Tibial nerve (tissue), 4 donors: ENCODE results near the gene STAT4. TPM values are rescaled to one million over a fixed set of nuclear protein-coding genes. Genes with fewer than 3 reads are reported as not detected.

Source experiments
- DNase-seq, 2 donors: peaks; one replicate each; pipeline ENCODE4 v3.0.0-alpha.2; 2019; ENCODE audit warnings: low spot score in 2 of 2
- H3K27ac ChIP-seq, 4 donors: fragments of 200-600 bp; sonication (generic) in 3 of 4; one replicate each; pipeline ENCODE4 v1.5.1; 2017 to 2019; ENCODE audit warnings: mild to moderate bottlenecking in 1 of 4
- H3K27me3 ChIP-seq, 2 donors: fragments of 200-600 bp; sonication (generic) in 1 of 2; one replicate each; pipeline versions ENCODE4 v1.5.1 to v1.6.0; 2017 to 2019
- H3K36me3 ChIP-seq, 3 donors: fragments of 200-600 bp; sonication (generic); one replicate each; pipeline ENCODE4 v1.5.1; 2018 to 2019
- H3K4me1 ChIP-seq, 4 donors: fragments of 200-600 bp; sonication (generic) in 3 of 4; one replicate each; pipeline ENCODE4 v1.5.1; 2017 to 2019
- H3K4me3 ChIP-seq, 4 donors: fragments of 200-600 bp; sonication (generic) in 3 of 4; one replicate each; pipeline ENCODE4 v1.5.1; 2017 to 2019; ENCODE audit warnings: mild to moderate bottlenecking in 1 of 4, moderate library complexity in 1 of 4
- H3K9me3 ChIP-seq, 4 donors: fragments of 200-600 bp; sonication (generic) in 3 of 4; one replicate each; pipeline ENCODE4 v1.5.1; 2017 to 2019
- EP300 ChIP-seq, 2 donors: sonication (generic); formaldehyde crosslinking; IDR thresholded peaks; one replicate each; pipeline ENCODE4 v1.6.1; 2017; ENCODE audit warnings: antibody characterized with exemption in 2 of 2, mild to moderate bottlenecking in 1 of 2
- POLR2A ChIP-seq, 2 donors: fragments of 450-650 bp; IDR thresholded peaks; one replicate each; pipeline ENCODE4 v1.6.1; 2017; ENCODE audit warnings: antibody characterized with exemption in 2 of 2, mild to moderate bottlenecking in 2 of 2, moderate library complexity in 2 of 2
- WGBS, 2 donors: methylation state at CpG; one replicate each; pipeline ENCODE4 v1.1.5; 2018; 5-methylcytosine and 5-hydroxymethylcytosine counted together
- total RNA-seq, 4 donors: library from RNA; depleted of rRNA; stranded (reverse); fragments of >200 nt; gene quantifications; one replicate each; pipeline ENCODE4 v1.1.0, GENCODE V29; 2016
- TF ChIP-seq, protein P1 (sequence below), 5 experiments: fragments of 200-600 bp in 3 of 5; fragments of 450-650 bp in 2 of 5; sonication (generic) in 3 of 5; IDR thresholded peaks; one replicate each; pipeline ENCODE4 v1.5.1; 2016 to 2019; ENCODE audit warnings: antibody characterized with exemption in 5 of 5, mild to moderate bottlenecking in 3 of 5, moderate library complexity in 2 of 5

STAT4 gene
- total RNA-seq, 4 donors from 2014 or later = 0.39 to 4.2 (median 2.3) TPM; not detected in 1

DNA sequence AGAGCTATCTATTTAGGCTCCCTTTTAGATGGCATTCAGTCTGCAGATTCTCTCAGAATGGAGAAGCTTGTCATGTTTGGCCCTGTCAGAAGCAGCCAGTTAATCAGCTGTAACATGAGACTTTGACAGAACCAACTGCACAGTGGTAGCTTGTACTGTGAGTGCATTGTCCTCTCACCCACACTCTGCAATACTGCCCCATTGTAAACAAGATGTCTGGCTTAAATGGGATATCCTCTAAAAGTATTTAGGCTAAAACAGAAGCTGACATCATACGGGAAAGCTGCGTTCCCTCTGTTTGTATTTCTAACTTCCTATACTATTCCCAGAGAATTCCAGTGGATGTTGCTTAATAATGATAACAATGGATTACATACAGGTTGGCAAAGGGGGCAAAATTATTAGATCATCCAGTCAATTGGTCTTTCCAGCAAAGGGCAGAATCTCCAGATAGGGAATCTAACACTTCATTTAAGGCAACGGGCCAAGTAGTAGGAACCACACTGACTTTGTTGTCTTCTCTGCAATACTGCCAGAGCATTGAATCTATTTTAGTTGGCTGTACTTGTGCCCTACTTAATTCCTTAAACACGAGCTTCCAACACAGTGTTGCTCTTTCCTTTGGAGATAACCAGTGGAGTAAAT, 15.4 kb upstream of the STAT4 start:
- H3K36me3 ChIP-seq = no peaks in the 10 kb centered on the region
- TF ChIP-seq, protein P1, sequence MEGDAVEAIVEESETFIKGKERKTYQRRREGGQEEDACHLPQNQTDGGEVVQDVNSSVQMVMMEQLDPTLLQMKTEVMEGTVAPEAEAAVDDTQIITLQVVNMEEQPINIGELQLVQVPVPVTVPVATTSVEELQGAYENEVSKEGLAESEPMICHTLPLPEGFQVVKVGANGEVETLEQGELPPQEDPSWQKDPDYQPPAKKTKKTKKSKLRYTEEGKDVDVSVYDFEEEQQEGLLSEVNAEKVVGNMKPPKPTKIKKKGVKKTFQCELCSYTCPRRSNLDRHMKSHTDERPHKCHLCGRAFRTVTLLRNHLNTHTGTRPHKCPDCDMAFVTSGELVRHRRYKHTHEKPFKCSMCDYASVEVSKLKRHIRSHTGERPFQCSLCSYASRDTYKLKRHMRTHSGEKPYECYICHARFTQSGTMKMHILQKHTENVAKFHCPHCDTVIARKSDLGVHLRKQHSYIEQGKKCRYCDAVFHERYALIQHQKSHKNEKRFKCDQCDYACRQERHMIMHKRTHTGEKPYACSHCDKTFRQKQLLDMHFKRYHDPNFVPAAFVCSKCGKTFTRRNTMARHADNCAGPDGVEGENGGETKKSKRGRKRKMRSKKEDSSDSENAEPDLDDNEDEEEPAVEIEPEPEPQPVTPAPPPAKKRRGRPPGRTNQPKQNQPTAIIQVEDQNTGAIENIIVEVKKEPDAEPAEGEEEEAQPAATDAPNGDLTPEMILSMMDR (IDR thresholded peaks at IDR 0.05) = no peak
- peak in 1 of 2 donors; percentile 43 for TF ChIP-seq EP300 (IDR thresholded peaks at IDR 0.05)
- H3K9me3 ChIP-seq = no peaks in the 10 kb centered on the region
- H3K4me3 ChIP-seq = no peak overlapping the region
- peak overlapping the region in 2 of 4 donors; percentile 71 to 76 for H3K27ac ChIP-seq
- DNase-seq = no peak
- H3K27me3 ChIP-seq = no peaks in the 10 kb centered on the region
- 11 to 22% methylated on average over 4 of the region's 4 CpGs for WGBS, 2 donors
- H3K4me1 ChIP-seq = peaks cover 2 to 36% (median 19%) of the 10 kb centered on the region in 4 donors

DNA sequence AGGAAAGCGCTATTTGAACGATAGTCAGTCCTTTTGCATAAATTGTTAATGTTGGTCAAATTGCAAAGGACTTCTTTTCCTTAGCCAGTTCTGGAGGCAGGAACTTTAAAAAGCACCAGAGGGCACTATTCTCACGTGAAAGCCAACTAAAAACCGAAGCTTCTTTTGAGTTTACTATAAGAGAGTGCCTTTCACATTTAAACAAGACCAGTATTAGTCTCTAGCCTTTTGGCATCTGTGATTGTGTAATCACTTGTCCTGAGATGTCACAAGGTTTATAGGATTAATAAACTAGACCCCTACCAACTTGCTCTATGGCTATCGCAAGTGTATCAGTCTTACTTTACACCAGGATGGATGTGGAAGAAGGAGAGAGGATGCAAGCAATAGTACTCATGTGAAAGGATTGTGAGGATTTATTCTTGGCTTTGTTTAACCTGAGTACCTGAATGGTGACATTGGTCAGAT, 14.4 kb upstream of the STAT4 start:
- no peaks in the 10 kb centered on the region for H3K36me3 ChIP-seq
- TF ChIP-seq POLR2A (IDR thresholded peaks at IDR 0.05) = no peak
- no peak for TF ChIP-seq EP300 (IDR thresholded peaks at IDR 0.05)
- TF ChIP-seq, protein P1 (IDR thresholded peaks at IDR 0.05) = peak; percentile 52 to 72 (median 63)
- no peaks in the 10 kb centered on the region for H3K9me3 ChIP-seq
- H3K27ac ChIP-seq = peak overlapping the region in 3 of 4 donors; percentile 44 to 76 (median 71)
- H3K4me1 ChIP-seq = peaks cover 2 to 36% (median 17%) of the 10 kb centered on the region in 4 donors
- H3K4me3 ChIP-seq = no peak overlapping the region
- 10 to 16% methylated on average over 5 of the region's 5 CpGs for whole genome bisulfite sequencing, 2 donors
- no peak for DNase-seq
- no peaks in the 10 kb centered on the region for H3K27me3 ChIP-seq

DNA sequence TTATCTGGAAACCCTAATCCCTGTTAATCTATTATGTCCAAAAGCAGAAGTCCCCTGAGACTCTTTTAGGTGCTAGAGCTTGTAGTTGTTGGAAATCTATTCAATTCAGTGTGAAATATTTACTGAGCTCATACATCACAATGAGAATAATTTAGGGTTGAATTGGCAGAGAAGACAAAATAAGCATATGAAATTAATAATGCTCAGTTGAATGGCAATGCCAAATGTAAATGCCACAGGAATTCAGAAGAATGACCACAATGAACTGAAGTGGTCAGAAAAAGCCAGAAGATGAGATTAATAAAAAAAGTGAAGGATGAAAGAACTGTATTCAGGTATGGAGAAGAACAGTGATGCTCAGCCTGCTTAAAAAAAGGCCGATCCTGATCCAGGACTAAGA, 8.0 kb upstream of the STAT4 start:
- no peak for TF ChIP-seq POLR2A (IDR thresholded peaks at IDR 0.05)
- no peak for TF ChIP-seq EP300 (IDR thresholded peaks at IDR 0.05)
- TF ChIP-seq, protein P1 (IDR thresholded peaks at IDR 0.05) = no peak
- WGBS, 2 donors = 94 to 98% methylated on average over 1 of the region's 1 CpG
- Histone ChIP-seq H3K4me1 (no peaks in the 10 kb centered on the region), H3K9me3 (no peaks in the 10 kb centered on the region), H3K27ac (no peak overlapping the region), H3K27me3 (peaks cover 0 to 3% of the 10 kb centered on the region in 2 donors), H3K36me3 (no peaks in the 10 kb centered on the region), H3K4me3 (no peak overlapping the region)
- no peak for DNase-seq

DNA sequence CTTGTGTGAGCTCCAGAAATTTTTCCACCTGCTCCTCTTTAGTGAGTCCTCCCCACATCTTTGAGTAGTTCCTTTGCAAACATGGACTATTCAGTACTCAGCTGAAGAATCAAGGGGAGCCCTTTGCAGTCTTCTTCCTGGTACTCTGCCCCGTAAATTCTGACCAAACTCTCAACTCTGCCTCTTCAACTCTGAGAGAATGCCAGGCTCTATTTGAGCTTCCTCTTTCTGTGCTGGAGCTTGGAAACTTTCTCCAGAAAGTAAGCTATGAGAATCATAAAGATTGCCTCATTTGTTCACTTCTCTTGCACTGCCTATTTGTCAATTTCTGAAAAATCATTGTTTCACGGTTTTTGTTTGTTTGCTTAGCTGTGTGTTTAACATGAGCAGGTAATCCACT, 7.4 kb upstream of the STAT4 start:
- no peaks in the 10 kb centered on the region for H3K9me3 ChIP-seq
- WGBS, 2 donors = 43 to 61% methylated on average over 2 of the region's 2 CpGs
- TF ChIP-seq, protein P1 (IDR thresholded peaks at IDR 0.05) = no peak
- TF ChIP-seq EP300 (IDR thresholded peaks at IDR 0.05) (no peak), POLR2A (IDR thresholded peaks at IDR 0.05) (no peak)
- no peaks in the 10 kb centered on the region for H3K4me1 ChIP-seq
- H3K27me3 ChIP-seq = peaks cover 0 to 3% of the 10 kb centered on the region in 2 donors
- no peak for DNase-seq
- H3K4me3 ChIP-seq = no peak overlapping the region
- no peaks in the 10 kb centered on the region for H3K36me3 ChIP-seq
- no peak overlapping the region for H3K27ac ChIP-seq

DNA sequence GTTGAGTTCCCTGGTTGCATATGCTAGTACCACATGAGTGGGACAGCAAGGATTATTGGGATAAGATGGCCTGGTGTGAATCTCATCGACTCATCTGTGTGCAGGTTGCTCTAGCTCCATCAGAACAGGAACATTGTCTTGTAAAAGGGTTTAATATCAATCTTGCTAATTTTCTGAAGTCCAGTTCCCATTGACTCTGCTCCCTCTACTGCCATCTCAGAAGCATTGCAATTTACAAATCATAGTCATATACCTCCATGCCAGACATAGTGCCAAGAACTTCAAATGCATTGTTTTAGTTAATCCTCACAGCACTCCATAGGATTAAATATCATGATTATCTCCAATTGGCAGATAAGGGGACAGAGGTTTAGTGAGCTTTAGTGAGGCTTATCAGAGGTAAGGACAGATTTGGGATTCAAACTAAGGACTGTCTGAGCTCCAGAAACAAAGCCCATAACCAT, 4.8 kb upstream of the STAT4 start:
- TF ChIP-seq, protein P1 (IDR thresholded peaks at IDR 0.05) = peak; percentile 37 to 55 (median 44)
- no peak for TF ChIP-seq EP300 (IDR thresholded peaks at IDR 0.05)
- H3K9me3 ChIP-seq = no peaks in the 10 kb centered on the region
- 61 to 65% methylated on average over 1 of the region's 1 CpG for WGBS, 2 donors
- no peak overlapping the region for H3K4me3 ChIP-seq
- H3K27ac ChIP-seq = no peak overlapping the region
- H3K27me3 ChIP-seq = peaks cover 3 to 7% of the 10 kb centered on the region in 2 donors
- DNase-seq = no peak
- H3K4me1 ChIP-seq = peaks cover 0 to 8% (median 0%) of the 10 kb centered on the region in 4 donors
- H3K36me3 ChIP-seq = no peaks in the 10 kb centered on the region
